Measurements from ENCODE around the gene LSR. TPM values are rescaled to one million over a fixed set of nuclear protein-coding genes. Genes with fewer than 3 reads are reported as not detected.
"Not testable (repeated sequence)": the region's sequence is repeated elsewhere in the genome, so short reads cannot be mapped to it uniquely, and the experiment has no call there.

Gene LSR
- total RNA-seq, 1 donor from 2014 or later: 55.2 TPM

DNA sequence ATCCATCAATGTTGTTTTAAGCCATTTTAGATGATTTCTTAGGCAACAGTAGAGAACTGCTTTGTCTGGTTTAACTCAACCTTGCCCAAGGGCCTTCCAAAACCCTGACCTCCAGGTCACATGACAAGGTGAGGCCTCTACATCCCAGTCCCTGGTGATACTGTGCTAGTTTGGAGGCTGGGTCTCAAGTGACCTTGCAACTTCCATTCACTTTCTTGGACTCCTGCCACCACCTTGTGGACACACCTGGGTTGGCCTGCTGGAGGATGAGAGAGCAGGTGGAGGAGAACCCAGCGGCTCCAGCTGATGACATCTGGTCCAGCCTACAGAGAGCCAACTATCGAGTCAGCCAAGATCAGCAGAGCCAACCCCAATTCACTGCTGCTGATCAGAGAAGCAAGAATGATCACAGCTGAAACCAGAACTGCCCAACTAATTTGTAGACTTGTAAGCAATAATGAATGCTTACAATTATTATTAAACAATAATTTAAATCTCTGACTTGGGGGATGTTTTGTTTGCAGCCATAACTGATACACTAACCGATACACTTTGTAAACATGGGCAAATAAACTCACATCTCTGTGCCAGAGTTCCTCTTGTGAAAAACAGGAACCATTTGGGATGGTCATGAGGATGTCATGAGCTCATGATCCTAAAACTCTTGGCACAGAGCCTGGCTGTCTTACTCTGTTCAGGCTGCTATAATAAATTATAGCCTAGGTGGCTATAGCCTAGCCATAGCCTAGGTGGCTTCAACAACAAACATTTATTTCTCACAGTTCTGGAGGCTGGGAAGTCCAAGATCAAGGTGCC is 31.8 kb upstream of the LSR start:
- DNase-seq (ENCODE audit: low spot score): no peak

DNA sequence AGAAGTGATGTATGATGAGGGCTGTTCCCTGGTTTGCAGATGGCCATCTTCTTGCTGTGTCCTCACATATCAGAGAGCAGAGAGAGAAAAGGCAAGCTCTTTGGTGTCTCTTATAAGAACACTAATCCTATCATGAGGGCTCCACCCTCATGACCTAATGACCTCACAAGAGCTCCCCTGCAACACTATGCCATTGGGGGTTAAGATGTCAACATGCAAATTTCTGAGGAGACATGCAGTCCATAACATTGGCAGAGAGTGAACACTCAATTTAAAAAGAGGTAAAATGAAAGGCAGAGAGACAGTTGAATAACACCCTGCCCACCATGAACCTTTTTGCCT is 31.2 kb upstream of the LSR start:
- DNase-seq (ENCODE audit: low spot score): no peak

DNA sequence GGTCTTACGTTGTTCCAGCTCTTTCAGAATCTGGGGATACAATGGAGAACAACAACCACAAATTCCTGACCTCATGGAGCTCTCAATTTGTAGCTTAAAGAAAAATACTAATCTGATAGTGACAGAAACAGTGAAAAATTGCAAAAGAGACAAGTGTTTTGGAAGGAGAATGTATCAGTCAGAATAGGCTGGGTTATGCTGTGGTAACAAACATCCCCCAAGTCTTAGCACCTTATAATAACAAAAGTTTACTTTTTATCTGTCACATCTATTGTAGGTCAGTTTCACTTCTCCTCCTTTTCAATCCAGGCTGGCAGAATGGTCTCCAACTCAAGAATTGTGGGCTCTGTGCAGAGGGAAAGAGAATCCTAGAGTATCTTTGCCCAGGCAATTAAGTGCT is 29.8 kb upstream of the LSR start:
- DNase-seq (ENCODE audit: low spot score): no peak

DNA sequence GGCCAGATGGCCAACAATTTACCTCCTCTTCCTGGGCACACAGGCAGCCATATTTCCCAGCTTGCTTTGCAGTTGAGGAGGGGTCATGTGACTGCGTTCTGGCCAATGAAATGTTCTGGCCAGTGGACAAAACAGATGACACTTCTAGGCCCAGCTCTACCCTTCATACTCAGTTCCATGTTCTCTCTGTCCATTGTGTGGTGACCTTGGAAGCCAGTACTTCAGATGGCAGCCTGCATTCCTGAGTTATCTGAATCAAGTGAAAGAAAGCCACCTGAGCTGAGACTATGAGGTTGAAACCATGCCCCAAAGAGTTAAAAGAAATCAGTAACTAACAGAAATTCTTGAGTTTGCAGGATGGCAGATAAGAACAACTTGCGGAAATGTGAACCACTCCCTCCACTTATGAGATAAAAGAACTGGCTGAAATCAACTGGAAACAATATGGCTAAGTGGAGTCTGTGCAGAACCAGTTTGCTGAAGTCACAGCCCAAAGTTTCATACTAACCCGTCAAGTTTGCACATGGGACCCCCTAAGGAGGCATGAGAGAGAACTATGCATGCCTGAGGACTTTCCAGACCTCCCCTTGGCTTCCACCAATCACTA is 28.4 kb upstream of the LSR start:
- DNase-seq (ENCODE audit: low spot score): no peak

DNA sequence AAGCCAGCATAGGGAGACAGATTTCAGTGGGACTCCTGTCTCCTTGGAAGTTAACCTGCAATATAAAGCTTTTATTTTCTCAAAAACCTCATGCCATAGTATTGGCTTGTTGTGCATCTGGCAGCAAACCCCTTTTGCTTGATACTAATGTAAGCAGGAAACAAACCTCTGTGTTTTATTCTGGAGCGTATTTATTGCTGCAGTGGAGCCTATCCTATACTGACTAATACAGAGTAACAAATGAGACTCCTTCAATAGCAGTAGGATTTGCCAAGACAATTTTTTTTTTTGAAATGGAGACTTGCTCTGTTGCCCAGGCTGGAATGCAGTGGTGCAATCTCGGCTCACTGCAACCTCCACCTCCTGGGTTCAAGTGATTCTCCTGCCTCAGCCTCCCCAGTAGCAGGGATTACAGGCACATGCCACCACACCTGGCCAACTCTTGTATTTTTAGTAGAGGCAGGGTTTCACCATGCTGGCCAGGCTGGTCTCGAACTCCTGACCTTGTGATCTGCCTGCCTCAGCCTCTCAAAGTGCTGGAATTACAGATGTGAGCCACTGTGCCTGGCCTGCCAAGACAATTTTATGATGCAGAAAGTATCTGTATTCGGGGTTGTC is 27.7 kb upstream of the LSR start:
- not testable (repeated sequence) for DNase-seq (ENCODE audit: low spot score)

DNA sequence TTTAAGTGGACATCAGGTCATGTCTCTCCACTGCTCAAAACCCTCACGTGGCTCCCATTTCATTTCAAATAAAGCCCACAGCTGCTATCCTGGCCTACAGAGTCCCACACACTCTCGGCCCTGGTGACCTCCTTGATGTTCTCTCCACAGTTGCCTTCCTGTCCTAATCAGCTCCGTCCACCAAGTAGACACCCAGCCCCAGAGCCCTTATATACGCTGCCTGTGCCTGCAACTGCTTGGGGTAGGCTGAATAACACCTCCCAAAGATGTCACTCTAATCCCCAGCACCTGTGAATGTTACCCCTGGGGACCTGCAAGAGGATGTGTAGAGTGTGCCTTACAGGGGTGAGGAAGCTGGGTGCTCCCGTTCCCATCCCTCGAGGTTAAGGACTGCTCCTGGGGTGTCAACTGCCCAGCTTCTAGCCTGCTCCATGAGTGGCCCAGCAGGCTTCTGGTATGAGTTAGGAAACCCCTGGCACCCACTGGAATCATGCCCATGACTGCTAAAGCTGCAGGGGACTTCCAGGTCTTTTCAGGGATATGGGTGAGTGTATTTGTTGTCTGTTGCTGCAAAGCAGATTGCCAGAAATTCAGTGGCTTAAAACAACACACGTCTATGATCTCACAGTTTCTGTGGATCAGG is 26.3 kb upstream of the LSR start:
- DNase-seq (ENCODE audit: low spot score): peak; percentile 31

DNA sequence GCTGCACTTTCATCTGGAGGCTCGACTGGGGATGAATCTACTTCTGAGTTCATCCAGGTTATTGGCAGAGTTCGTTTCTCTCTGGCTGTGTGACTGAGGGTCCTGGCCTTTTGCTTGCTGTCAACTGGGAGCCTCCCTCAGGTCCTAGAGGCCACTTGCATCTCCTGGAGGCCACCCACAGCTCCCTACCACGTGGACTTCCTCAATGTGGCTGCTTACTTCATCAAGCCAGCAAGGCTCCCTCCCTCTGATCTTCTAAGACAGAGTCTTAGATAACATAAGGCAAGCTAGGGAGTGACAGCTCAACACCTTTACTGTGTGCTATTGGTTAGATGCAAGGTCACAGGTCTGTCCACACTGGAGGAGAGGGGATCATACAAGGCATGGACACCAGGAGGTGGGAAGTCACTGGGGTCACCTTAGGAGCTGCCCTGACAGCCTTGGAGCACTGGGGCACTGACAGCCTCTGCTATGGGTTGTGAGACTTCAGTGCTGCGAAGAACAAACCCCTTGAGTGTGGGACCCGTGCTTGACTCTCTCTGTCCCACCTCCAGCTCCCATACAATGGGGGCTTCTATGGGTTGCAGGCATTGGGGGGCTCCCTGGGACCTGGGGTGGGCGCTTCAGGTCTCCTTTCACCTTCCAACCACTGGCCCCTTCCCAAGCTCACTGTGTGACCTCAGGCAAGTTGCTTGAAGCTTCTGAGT is 25.6 kb upstream of the LSR start:
- no peak for DNase-seq (ENCODE audit: low spot score)

DNA sequence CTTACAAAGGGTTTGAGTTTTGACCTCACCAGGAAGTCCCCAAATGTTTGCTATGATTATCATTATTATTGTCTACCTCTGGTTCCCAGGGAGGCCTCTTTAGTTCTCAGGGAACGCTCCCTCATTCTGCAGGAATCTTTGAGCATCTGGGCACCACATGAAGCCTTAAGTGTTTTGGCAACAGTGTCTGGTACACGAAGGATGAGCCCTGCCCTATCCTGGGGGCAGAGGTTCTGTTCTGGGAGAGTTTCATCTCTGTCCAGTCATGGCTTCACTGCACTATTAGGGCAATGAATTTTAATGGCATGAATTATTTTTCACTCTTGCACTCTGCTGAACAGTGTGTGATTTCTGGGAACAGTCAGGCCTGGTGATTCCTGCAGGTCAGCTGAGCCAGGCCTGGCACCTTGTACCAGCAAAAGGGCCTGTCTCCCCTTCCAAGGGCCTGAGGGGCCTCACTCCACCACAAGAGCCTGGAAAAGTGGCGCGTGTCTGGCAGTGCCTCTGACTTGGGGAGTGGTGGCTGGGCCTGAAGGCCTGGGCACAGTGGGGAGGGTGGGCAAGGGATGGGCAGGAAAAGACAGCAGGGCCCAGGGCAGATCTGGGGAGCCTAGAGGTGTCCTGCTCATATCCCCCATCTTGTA is 24.8 kb upstream of the LSR start:
- DNase-seq (ENCODE audit: low spot score): peak; percentile 30

DNA sequence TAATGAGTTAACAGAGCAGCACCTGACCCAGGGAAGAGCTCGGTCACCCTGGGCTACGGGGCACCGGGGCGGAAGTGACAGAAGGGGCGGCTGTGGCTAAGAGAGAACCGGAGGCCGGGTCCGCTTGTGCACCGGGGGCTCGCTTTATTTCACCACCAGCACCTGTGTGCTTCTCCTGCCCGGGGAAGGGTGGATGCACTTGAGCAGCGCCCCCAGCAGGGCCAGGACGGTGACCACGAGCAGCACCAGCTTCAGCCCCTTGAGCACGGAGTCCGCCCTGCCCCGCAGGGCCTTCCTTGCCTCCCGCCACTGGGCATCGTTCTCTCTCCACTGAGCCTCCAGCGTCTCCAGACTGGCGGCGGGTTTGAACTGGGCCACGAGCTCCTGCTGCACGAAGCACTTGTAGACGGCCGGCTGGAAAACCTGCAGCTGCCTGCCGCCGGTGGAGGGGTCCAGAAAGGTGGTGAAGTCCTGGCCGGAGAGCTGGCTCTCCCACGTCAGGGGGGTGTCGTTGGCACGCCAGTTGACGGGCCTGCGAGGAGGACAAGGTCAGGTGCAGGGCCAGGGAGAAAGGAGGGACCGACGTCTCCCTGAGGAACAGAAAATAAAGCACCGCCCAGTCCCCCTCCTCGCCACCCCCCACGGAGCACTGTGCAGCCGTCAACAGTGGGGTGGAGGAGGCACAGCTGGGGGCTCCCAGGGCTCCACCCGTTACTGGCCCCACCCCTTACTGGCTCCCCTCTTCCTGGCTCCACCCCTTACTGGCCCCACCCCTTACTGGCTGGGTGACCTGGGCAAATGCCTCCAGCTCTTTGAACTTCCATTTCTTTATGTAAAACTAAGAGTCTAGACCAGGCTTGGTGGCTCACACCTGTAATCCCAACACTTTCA is 23.9 kb upstream of the LSR start:
- DNase-seq (ENCODE audit: low spot score): peak; percentile 36

DNA sequence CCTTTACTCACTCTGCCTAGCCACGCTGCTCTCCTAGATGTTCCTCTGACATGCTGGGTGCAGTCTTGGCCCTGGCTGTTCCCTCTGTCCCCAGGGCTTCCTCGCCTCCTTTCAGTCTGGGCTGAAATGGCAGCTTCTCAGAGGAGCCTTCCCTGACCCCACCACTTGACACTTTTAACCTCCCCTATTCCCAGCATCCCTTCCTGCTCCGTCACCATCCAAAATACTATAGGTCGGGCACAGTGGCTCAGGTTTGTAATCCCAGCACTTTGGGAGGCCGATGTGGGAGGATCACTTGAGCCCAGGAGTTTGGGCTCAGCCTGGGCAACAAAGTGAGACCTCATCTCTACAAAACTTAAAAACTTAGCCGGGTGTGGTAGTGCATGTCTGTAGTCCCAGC is 22.9 kb upstream of the LSR start:
- peak; percentile 22 for DNase-seq (ENCODE audit: low spot score)

DNA sequence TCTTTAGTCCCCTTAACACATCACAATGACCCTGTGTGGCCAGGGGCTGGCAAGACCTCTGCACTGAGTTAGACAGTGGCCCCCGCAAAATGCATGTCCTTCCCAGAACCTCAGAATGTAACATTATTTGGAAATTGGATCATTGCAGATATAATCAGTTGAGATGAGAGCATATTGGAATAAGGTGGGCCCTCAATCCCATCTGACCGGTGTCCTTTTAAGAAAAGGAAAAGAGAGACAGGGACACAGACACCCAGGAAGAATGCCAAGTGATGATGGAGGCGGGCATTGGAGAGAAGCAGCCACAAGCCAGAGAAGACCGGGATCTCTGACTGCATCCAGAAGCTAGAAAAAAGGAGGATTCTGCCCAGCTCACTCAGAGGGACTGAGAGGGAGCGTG is 22.1 kb upstream of the LSR start:
- DNase-seq (ENCODE audit: low spot score): peak; percentile 12

DNA sequence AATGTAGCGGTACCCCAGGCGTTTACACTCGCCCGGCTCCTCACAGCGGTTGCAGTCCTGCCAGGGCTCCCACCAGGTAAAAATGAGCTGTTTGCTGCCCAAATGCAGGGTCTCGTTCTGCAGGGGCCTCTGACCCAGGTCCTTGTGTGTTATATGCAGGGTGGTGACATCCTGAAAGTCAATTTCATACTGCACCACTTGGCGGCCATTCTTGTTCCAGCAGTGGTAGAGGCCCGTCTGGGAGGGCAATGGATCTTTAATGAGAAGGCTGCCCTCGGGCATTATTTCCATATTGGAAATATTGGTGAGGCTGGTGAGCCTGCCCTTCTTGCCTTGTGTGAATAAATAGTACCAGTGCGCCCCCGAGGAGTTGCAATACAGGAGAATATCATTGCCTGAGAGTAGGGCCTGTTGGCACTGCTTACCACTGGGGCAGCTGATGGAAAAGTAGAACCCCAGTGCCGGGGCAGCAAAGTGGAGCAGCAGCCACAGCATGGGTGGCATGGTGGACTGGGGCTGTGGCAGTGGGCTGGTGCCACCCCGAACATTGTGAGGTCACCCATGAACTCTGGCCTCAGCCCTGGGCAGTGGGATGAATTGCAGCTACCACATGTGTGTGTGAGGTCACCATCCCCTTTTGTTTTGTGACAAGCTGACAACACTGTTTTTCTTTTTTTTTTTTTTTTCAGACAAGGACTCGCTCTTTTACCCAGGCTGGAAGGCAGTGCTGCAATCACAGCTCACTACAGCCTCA is 20.4 kb upstream of the LSR start, which contains the start of gene FAM187B:
FAM187B (minus strand) TSS at position 563 of the 754 bp plus-strand sequence; CDS start at position 504, 59 bp downstream.
- DNase-seq (ENCODE audit: low spot score): peak; percentile 23

DNA sequence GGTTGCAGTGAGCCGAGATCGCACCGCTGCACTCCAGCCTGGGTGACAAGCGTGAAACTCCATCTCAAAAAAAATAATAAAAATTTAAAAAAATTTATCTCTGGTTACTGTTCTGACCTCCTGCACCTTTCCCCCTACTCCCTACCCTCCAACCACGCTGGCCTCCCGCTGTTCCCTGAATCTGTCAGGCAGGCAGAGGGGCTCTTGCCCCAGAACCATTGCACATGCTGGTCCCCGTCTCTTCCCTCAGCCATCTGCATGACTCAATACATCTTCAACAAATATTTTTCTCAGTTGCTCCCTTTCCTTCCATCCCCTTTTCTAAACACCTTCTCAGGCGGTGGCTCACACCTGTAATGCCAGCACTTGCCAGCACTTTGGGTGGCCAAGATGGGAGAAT is 19.2 kb upstream of the LSR start:
- peak; percentile 13 for DNase-seq (ENCODE audit: low spot score)

DNA sequence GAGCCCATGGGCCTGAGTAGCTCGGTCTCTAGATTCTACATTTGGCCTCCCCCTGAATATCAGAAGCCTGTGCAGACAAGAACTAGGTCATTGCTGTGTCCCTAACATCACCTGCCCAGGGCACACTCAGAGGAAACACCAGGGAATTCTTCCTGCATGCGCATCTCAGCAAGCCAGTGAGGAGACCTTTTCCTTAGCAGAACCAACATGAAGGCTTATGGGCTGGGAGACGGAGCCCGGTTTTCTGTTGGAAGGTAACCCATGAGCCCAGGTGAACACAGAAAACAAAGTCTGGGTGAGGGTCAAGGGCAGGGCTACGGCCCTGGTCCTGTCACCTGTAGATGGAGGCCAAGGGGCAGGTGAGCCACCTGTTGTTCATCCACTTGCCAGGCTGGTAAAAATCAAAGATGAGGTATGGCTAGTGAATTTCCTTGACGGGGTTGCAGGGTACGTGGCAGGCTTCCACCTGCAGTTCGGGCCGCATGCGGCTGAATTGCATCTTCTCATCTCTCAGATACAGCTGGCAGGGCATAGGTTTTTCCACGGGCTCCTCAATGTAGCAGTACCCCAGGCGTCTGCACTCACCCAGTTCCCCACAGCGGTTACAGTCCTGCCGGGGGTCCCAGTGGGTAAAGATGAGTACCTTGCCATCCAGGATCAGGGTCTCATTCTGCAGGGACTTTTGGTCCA is 16.7 kb upstream of the LSR start:
- peak; percentile 37 for DNase-seq (ENCODE audit: low spot score)

DNA sequence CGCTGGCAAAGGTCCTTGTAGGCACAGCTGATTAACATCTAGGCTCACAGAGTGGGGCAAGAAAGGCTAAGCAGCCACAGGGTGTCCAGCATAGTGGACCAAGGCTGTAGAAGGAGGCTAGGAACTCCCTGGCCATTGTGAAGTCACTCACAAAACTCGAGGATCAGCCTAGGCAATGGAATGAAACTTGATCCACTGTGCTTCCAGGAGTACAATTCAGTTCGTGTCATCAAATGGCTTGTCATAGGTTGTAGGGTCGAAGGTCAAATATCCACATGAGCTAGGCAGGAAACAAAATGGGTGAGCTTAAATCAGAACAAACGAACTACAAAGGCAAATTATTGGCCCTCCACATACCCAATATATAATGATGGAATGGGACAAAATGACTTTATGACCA is 15.9 kb upstream of the LSR start:
- DNase-seq (ENCODE audit: low spot score): no peak

DNA sequence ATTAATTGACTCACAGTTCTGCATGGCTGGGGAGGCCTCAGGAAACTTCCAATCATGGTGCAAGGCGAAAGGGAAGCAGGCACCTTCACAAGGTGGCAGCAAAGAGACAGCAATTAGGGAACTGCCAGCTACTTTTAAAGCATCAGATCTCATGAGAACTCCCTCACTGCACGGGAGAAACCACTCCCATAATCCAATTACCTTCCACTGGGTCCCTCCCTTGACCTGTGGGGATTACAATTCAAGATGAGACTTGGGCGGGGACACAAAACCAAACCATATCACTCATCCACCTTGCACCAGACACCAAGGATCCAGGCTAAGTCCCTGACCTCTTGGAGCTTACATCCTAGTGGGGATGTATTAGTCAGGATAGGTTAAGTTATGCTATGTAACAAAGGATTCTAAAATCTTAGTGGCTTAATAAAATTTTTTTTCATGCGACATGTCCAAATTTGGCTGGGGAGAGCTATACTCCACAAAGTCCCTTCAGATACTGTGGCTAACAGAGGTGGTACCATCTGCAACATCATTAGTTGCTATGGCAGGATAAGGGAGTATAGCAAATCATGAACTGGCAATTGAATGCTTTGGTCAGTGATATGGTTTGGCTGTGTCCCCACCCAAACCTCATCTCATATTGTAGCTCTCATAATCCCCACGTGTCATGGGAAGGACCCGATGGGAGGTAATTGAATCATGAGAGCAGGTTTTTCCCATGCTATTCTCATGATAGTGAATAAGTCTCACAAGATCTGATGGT is 12.0 kb upstream of the LSR start:
- DNase-seq (ENCODE audit: low spot score): peak; percentile 12

DNA sequence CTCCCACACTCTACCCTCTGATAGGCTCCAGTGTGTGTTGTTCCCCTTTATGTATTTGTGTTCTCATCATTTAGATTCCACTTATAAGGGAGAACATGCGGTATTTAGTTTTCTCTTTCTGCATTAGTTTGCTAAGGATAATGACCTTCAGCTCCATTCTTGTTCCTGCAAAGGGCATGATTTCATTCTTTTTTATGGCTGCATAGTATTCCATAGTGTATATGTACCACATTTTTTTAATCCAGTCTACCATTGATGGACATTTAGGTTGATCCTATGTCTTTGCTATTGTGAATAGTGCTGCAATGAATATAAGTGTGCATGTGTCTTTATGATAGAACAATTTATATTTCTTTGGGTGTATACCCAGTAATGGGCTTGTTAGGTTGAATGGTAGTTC is 9.2 kb upstream of the LSR start:
- DNase-seq (ENCODE audit: low spot score): not testable (repeated sequence)

DNA sequence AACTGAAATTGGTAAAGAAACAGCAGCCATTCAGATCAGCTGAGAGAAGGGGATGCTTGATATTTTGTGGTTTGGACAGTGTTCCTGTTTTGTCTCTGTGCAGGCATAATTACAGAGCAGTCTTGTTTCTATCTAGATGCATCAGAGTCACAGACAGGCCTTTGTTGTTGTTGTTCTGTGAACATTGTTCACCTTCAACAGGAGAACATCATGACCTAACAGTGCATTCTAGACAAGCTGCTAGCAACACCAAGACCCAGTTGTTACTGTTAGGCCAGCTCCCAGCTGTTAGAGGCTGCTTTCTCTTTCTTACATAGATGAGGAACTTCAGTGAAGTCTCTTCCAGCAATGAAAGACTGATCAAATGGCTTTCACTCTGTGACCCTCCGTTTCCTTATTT is 8.5 kb upstream of the LSR start:
- DNase-seq (ENCODE audit: low spot score): peak; percentile 15

All from ureter (tissue), 1 donor.